GM19035 (cell line): Measurements from ENCODE around the gene SLC13A3.
"Not testable (repeated sequence)": the region's sequence is repeated elsewhere in the genome, so short reads cannot be mapped to it uniquely, and the experiment has no call there.

Source experiments
- ATAC-seq: cut with Tn5 transposase; IDR thresholded peaks from one replicate; pipeline ENCODE4 v1.9.1; 2021; ENCODE audit not compliant: unreplicated experiment

SLC13A3 gene

GRCh38 chr20:46681032-46681854, 30.0 kb upstream of the SLC13A3 start:
- ATAC-seq = no peak

GRCh38 chr20:46680684-46681031, 29.4 kb upstream of the SLC13A3 start:
- no peak for ATAC-seq

DNA sequence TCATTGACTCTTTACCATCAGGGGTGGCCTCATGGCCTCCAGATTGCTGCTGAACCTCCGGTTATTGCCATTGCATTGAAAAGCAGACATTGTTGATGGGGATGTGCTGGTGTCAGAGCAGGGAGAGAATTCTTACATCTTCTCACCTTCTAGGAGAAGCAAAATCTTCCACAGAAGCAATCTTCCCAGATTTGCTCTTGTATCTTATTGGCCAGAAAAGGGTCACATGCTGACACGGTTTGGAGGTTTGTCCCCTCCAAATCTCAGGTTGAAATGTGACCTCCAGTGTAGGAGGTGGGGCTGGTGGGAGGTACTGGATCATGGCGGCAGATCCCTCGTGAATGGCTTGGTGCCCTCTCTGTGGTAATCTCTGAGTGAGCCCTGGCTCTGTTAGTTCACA, 27.3 kb upstream of the SLC13A3 start:
- no peak for ATAC-seq

DNA sequence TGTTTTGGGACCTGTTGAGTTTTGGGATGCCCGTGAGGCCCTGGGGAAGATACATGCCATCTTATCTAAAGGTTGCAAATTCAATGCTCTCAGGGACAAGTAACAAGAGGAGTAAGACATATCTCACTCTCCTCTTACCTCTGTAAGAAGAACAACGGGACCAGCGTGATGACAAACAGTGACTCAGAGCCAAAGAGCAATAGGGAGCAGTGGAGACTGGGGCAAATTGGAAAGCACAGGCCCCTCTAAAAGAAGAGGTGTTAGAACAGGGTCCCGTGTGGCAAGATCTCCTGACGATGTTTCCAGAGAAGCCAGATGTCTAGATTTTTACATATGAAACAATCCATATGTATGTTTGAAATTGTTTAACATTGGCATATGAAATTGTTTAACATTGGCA, 26.3 kb upstream of the SLC13A3 start:
- no peak for ATAC-seq

GRCh38 chr20:46676649-46677316, 25.5 kb upstream of the SLC13A3 start:
- ATAC-seq = not testable (repeated sequence)

DNA sequence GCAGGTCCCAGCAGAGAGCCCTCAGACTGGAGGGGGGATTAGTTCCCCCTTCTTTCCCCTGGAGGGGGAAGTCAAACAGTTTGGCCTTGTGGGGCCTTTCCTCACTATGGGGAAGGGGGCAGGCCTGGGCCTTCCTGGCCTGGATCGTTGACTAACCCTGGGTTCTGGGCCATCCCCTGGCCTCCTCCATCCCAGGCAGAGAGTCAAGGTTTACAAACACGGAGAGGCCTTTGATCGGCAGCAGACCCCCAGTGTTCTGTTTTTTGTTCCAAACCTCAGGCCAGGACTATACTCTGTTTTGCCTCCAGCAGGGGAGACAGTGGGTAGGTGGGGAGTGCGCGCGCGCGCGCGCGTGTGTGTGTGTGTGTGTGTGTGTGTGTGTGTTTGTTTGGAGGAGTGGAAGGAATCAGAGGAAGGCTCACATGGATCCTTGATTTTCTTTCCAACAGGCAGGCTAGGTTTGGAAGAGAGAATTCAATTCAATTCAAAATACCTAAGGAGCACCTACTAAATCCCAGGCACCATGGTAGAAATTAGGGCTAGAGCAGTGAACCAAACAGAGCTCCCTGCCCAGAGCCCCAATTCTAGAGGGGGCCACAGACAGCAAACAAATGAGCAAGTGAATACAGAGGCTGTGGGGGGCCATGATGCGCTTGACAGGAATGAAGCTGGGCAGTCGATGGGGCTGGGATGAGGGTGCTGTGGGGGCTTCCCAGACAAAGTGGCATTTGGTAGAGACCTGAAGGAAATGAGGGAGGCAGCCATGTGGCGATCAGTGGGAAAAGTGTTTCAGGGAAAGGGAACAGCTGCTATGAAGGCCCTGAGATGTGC, 23.2 kb upstream of the SLC13A3 start:
- ATAC-seq = no peak

DNA sequence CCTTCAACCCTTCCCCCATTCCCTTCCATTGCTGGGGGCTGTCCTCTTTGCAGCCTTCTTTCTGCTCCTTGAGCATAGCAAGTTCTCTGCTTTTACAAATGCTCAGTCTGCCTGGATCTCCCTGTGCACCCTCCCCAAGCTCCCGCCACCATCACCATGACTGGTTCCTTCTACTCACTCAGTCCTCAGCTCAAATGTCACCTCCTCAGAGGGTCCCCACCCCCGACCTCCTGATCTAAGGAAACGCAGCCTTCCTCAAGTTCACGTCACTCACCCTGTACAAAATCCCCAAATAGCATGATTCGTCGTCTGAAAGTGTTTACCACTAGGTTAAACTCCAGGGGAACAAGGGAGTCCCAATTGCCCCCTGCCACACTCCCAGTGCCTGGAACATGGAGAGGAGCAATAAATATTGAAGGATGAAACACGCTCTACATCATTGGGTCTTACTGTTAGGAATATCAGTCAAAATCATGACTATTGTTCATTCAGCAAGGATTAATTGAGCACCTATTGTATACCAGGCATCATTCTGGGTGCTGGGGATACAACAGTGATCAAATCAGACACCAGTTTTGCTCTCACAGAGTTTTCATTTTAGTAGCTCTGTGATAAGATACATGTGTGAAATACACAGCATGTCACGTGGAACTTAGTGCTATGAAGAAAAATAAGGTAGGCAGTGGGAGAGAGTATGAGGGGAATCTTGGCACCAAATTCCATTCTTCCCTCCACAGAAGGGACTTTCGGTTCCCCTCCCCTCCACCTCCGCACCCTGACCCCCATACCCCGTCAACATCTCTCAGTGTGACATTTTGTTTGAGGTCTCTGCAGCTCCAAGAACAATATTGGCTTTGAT, 22.4 kb upstream of the SLC13A3 start:
- no peak for ATAC-seq

DNA sequence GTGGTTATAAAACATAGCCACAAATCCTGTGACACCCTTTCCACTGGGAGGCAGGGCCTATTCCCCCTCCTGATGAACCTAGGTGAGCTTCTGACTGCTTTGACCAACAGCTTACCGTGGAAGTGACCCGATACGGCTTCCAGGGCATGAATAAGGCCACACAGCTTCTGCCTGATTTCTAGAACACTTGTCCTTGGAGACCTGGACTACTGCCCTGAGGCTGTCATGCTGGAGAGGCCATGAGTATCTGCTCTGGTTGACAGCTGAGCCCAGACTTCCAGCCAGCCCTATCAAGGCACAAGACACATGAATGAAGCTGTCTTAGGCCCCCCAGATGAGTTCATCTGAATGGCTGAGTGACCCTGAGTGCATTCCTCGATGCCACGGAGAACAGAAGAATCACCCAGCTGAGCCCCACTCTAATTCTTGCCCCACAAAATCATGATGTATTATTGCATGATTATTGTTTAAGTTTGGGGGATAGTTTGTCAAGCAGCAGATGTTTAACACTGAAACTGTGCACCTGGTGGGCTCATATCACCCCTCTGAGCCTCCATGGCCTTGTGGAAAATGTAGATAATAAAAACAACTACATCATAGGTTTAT, 21.4 kb upstream of the SLC13A3 start:
- no peak for ATAC-seq

DNA sequence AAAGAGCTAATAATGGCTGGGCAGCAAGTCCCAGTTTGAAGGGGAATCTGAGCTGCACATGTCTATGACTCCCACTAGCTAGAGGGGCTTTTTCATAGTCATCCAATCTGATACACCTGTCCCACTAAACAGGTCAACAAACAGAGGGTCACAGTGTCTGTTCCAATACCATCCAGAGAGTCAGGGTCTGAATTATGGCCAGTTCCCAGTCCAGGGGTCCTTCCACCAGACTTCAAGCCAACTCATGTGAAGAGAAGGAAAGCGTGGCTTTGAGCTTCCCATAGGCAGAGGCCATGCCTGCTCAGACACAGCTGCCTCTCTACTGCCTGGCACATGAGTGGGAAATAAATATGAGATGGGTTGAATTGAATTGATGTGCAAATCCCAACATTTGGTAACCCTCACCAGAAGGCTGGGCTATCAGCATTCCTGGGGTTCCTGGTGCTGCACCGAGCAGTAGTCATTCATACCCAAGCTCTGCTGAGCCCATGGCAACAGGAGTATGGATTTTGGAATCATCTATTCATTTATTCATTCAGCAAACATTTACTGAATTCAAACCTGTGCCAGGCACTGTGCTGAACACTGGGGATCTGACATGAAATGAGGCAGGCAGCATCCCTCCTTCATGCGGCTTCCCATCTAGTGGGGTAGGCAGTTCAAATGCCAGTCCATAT, 20.7 kb upstream of the SLC13A3 start:
- no peak for ATAC-seq

DNA sequence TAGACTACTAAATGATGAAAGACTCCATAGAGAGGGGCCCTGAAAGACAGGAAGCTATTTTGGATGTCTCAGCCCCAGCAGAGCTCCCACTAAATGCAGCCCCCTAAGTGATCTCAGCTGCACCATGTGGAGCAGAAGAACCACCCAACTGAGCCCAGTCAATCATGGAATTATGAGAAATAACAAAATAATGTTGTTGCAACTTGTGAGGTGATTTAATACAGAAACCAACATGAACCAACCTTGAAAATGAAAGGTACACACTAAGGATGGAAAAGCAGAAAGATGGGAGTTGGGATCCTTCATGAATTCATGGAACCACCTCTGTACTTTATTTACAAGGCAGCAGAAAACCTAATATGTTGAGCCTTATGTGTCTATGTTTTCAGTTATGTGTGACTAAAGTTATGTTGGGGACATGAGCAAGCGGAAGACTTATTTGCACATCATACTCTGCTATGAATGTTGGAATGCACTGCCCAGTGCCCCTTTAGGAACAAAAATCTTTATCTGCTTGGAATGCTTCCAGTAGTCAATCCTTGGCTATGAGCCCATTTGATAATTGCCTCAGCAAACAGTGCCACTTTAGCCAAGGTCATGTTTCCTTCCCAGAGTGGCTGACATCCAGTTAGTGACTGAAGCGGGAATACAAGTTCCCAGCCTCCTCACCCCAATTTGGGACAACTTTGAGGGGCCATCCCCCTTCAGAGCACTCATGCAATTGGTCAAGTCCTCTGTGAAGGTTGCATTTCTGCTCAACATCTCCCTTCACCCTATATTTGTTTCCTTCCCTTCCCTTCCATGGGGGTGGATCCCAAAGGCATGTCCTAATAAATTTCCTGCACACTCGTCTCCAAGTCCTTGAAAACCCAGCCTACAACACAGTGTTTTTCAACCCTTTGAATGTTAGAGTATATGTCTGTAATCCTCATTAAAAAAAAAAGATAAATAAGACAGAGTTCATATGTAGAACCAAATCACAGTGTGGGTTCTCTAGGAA, 19.6 kb upstream of the SLC13A3 start:
- no peak for ATAC-seq

- ATAC-seq = no peak
These were observed 18.9 kb upstream of the SLC13A3 start for GRCh38 chr20:46670228-46670584.

DNA sequence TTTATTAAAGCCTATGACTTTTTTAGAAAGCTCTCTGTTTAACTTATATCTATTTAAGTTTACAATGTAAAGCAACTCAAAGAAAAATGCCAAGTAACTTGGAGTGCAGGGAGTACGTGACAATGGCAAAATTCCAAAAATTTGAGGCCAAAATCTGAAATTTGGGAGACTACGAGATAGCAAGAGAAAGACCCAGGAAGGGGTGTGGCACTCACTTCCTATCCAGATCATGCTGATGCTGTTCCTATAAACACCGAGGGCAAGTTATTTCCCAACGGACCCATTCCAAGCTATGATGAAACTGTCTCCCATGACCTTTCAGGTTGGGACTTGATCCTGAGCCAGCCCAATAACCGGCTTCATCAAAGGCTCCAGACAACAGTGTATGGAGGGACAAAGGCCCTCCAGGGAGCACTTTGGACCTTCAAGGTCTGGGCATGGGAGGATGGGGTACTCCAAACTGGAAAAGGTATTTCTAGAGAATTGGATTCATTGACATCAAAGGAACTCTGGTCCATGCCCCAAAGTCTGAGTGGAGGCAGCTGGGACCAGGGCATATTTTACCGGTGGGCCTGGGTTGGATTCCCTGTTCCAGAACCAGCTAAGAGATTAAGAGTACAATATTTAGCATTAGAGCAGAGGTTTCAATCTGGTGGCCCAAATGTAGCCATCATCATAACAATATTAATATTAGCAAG, 15.7 kb upstream of the SLC13A3 start:
- ATAC-seq = no peak

DNA sequence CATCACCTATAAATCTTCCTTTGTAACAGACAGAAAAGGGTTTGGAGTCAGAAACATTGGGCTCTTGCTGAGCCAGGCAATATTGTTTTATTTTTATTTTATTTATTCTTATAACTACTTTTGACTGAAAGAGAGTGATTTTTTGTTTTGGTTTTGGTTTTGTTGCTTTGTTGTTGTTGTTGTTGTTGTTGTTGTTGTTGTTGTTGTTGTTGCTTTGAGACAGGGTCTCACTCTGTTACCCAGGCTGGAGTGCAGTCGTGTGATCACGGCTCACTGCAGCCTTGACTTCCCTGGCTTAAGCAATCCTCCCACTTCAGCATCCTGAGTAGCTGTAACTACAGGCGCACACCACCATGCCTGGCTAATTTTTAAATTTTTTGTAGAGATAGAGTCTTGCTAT, 15.0 kb upstream of the SLC13A3 start:
- no peak for ATAC-seq

- no peak for ATAC-seq
These were observed 14.3 kb upstream of the SLC13A3 start for GRCh38 chr20:46665602-46666001.

DNA sequence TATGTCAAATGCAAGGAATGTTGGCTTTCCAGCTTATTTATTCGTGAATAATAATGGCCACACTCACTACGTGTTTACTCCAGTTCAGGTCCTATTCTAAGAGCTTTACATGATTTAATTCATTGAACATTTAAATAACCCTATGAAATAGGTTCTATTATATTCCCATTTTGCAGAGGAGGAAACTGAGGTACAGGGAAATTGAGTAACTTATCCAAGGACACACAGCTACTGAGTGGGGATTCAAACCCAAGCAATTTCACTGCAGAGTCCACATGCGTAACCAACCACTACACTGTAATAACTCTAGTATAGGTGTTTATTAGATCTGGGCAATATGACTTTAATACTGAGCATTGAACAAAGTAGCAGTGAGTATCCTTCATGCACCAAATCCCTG, 12.3 kb upstream of the SLC13A3 start:
- no peak for ATAC-seq

- ATAC-seq = no peak
These were observed 10.4 kb upstream of the SLC13A3 start for GRCh38 chr20:46661659-46662058.

DNA sequence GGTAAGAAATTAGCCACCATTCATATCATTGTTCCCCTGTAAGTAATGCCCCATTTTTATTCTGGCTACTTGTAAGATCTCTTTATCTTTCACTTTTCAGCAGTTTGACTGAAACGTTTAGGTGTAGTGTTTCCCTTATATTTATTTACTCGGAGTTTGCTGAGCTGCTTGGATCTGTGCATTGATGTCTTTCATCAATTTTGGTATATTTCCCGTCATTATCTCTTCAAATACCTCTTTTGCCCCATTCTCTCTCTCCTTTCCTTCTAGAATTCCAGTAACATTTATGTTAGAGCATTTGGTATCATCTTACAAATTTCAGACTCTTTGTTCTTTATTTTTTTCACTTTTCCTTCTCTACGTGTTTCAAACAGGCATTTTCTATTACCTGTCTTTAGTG, 9.2 kb upstream of the SLC13A3 start:
- no peak for ATAC-seq

DNA sequence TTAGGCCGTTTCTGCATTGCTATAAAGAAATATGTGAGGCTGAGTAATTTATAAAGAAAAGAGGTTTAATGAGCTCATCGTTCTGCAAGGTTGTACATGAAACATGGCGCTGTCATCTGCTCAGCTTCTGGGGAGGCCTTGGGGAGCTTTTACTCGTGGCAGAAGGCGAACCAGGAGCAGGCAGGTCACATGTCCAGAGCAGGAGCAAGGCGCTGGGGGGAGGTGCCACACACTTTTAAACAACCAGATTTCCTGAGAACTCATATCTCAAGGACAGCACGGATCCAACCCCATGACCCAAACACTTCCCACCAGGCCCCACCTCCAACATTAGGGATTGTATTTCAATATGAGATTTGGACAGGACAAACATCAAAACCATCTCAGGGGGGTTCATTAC, 6.4 kb upstream of the SLC13A3 start:
- no peak for ATAC-seq
